A673 (cell line): ENCODE measurements around the gene COL19A1.

Experiments
- CTCF ChIP-seq: fragments of 300-800, 200-600 bp; sonication (generic); conservative IDR thresholded peaks from 2 replicates; pipeline ENCODE4 v1.5.1; 2017; ENCODE audit warnings: low read depth, mild to moderate bottlenecking, antibody characterized with exemption, low read length, moderate library complexity, mixed read lengths
- EZH2 ChIP-seq: fragments of 200-600 bp; sonication (generic); IDR thresholded peaks from 2 replicates; pipeline ENCODE4 v1.6.1; 2017; ENCODE audit warnings: borderline replicate concordance, low read depth, mild to moderate bottlenecking, mixed read lengths, antibody characterized with exemption, low read length; ENCODE audit not compliant: poor library complexity, severe bottlenecking

GRCh38 chr6:69980624-69981023, 114.3 kb downstream of the COL19A1 start:
- TF ChIP-seq EZH2, result no peak
- TF ChIP-seq CTCF, result 0 out of 2 replicates have a peak, but pooled peaks have one; percentile 17
